K562 (cell line): ENCODE measurements around the gene INO80.

Source experiments
- FOXA1 ChIP-seq: fragments of 450-650 bp; IDR thresholded peaks from 2 replicates; pipeline ENCODE4 v1.6.1; 2016; ENCODE audit warnings: mild to moderate bottlenecking, borderline replicate concordance
- MAFG ChIP-seq: fragments of 450-650 bp; conservative IDR thresholded peaks from 2 replicates; pipeline ENCODE4 v1.6.1; 2016; ENCODE audit warnings: missing genetic modification characterization, missing compliant biosample characterization
- NR3C1 ChIP-seq: sonication (generic); formaldehyde crosslinking; IDR thresholded peaks from 2 replicates; pipeline ENCODE4 v1.8.1; 2022; ENCODE audit warnings: missing genetic modification reagents
- SLC30A9 ChIP-seq: fragments of 250-450 bp; sonication (Bioruptor Pico); IDR thresholded peaks from 2 replicates; pipeline ENCODE4 v1.8.0; 2022; ENCODE audit warnings: mild to moderate bottlenecking, moderate library complexity
- ZNF232 ChIP-seq: sonication (generic); formaldehyde crosslinking; IDR thresholded peaks from 2 replicates; pipeline ENCODE4 v1.8.0; 2022; ENCODE audit warnings: mild to moderate bottlenecking, missing genetic modification reagents

- TF ChIP-seq ZNF232: no peak
- no peak for TF ChIP-seq NR3C1 (CRISPR knock-in tag)
- no peak for TF ChIP-seq MAFG (tag)
- no peak for TF ChIP-seq FOXA1
- no peak for TF ChIP-seq SLC30A9
Observed at GRCh38 chr15:40990789-40991188, 125.3 kb downstream of the INO80 start.
